Measurements from ENCODE around the gene COG2. TPM values are rescaled to one million over a fixed set of nuclear protein-coding genes. Genes with fewer than 3 reads are reported as not detected.

The COG2 gene
- total and polyA plus RNA-seq, 10 donors, result 13.1 to 41.6 (median 29.4) TPM

- Histone ChIP-seq H3K4me3 (no peak overlapping the region), H3K36me3 (peaks cover under 1 to 100% (median 93%) of the 10 kb centered on the region in 6 donors), H3K27me3 (replicated peaks in 1 of 7) (no peaks in the 10 kb centered on the region), H3K9me3 (no peaks in the 10 kb centered on the region), H3K4me1 (peaks cover 0 to 21% (median 0%) of the 10 kb centered on the region in 6 donors), H3K27ac (peak overlapping the region in 2 of 8 donors; percentile 3 to 4)
- peak; percentile 65 for DNase-seq
- WGBS, 5 donors, result 89 to 100% (median 93%) methylated on average over 2 of the region's 2 CpGs
- intact Hi-C loops (cut with DNase I; ENCODE audit: low total_unique reads), result no loop called here
- TF ChIP-seq POLR2AphosphoS5 (IDR thresholded peaks at IDR 0.05) (no peak), CTCF (IDR thresholded peaks at IDR 0.05 in 8 of 11, conservative IDR thresholded peaks at IDR 0.05 in 3 of 11) (no peak), POLR2A (IDR thresholded peaks at IDR 0.05) (no peak)
These were observed 41.9 kb downstream of the COG2 start for GRCh38 chr1:230684146-230684545.

DNA sequence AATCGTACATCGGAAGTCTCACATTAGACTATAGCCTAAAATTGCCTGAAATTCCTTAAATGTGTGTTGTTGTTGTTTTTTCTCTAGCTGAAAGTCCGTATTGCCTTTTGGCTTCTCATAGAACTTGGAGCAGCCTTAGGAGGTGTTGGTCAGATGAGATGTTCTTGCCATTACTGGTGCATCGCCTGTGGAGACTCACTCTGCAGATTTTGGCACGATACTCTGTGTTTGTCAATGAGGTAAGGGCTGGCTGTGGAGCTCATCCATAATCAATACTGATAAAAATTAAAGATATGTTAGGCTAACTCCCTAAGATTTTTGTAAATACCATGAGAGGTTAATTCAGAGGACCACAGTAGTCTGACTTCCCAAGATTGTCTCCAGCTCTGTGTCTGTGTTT, 42.7 kb downstream of the COG2 start:
- 94 to 99% (median 97%) methylated on average over 5 of the region's 5 CpGs for WGBS, 5 donors
- H3K4me3 ChIP-seq, result no peak overlapping the region
- H3K36me3 ChIP-seq, result peaks cover 2 to 100% (median 94%) of the 10 kb centered on the region in 6 donors
- TF ChIP-seq POLR2A (IDR thresholded peaks at IDR 0.05) (no peak), POLR2AphosphoS5 (IDR thresholded peaks at IDR 0.05) (no peak), CTCF (IDR thresholded peaks at IDR 0.05 in 8 of 11, conservative IDR thresholded peaks at IDR 0.05 in 3 of 11) (no peak)
- peaks cover 0 to 21% (median 0%) of the 10 kb centered on the region in 6 donors for H3K4me1 ChIP-seq
- intact Hi-C loops (cut with DNase I; ENCODE audit: low total_unique reads), result no loop called here
- no peaks in the 10 kb centered on the region for H3K27me3 ChIP-seq (replicated peaks in 1 of 7)
- H3K27ac ChIP-seq, result no peak overlapping the region
- H3K9me3 ChIP-seq, result no peaks in the 10 kb centered on the region
- DNase-seq, result no peak

DNA sequence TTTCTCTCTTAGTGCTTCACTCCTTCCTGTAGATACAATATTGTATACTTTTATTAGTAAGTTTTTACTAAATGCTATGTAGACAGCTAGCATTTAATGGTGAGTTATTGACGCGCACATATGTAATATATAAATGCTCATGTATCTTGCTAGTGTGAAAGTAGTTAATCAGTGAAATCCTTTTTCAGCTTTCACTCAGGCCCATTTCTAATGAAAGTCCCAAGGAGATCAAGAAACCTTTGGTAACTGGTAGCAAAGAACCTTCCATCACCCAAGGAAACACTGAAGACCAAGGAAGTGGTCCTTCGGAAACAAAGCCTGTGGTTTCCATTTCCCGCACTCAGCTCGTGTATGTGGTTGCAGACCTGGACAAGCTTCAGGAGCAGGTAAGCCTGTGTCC, 44.5 kb downstream of the COG2 start:
- no peak for TF ChIP-seq POLR2AphosphoS5 (IDR thresholded peaks at IDR 0.05)
- no peak for TF ChIP-seq CTCF (IDR thresholded peaks at IDR 0.05 in 8 of 11, conservative IDR thresholded peaks at IDR 0.05 in 3 of 11)
- TF ChIP-seq POLR2A (IDR thresholded peaks at IDR 0.05), result no peak
- Histone ChIP-seq H3K36me3 (peaks cover 2 to 100% (median 95%) of the 10 kb centered on the region in 6 donors), H3K4me1 (peaks cover 0 to 17% (median 0%) of the 10 kb centered on the region in 6 donors), H3K4me3 (no peak overlapping the region), H3K27me3 (replicated peaks in 1 of 7) (no peaks in the 10 kb centered on the region), H3K9me3 (no peaks in the 10 kb centered on the region), H3K27ac (no peak overlapping the region)
- intact Hi-C loops (cut with DNase I; ENCODE audit: low total_unique reads), result no loop called here
- DNase-seq, result no peak
- WGBS, 5 donors, result 78 to 84% (median 82%) methylated on average over 5 of the region's 5 CpGs

- DNase-seq, result no peak
- peaks cover 0 to 7% (median 0%) of the 10 kb centered on the region in 6 donors for H3K4me1 ChIP-seq
- H3K36me3 ChIP-seq, result peaks cover 2 to 99% (median 91%) of the 10 kb centered on the region in 6 donors
- H3K9me3 ChIP-seq, result no peaks in the 10 kb centered on the region
- 91 to 97% (median 95%) methylated on average over 9 of the region's 9 CpGs for WGBS, 5 donors
- TF ChIP-seq CTCF (IDR thresholded peaks at IDR 0.05 in 8 of 11, conservative IDR thresholded peaks at IDR 0.05 in 3 of 11) (no peak), POLR2AphosphoS5 (IDR thresholded peaks at IDR 0.05) (peak in 1 of 3 donors; percentile 43)
- H3K27me3 ChIP-seq (replicated peaks in 1 of 7), result no peaks in the 10 kb centered on the region
- H3K4me3 ChIP-seq, result no peak overlapping the region
- intact Hi-C loops (cut with DNase I; ENCODE audit: low total_unique reads), result no loop called here
- no peak overlapping the region for H3K27ac ChIP-seq
These were observed 47.8 kb downstream of the COG2 start for GRCh38 chr1:230690101-230690500.

All from spleen (tissue), 11 donors.